ENCODE measurements around the gene PRICKLE4. TPM values are rescaled to one million over a fixed set of nuclear protein-coding genes. Genes with fewer than 3 reads are reported as not detected.

PRICKLE4 gene
- total RNA-seq, 4 donors from 2014 or later = 15.5 to 38.4 (median 23.0) TPM

GRCh38 chr6:41813469-41813868 is 32.9 kb downstream of the PRICKLE4 start:
- TF ChIP-seq EP300 (IDR thresholded peaks at IDR 0.05) (no peak), POLR2A (IDR thresholded peaks at IDR 0.05) (no peak), CTCF (IDR thresholded peaks at IDR 0.05) (no peak)
- Histone ChIP-seq H3K27ac (no peak overlapping the region), H3K36me3 (no peaks in the 10 kb centered on the region), H3K27me3 (no peaks in the 10 kb centered on the region), H3K4me1 (no peaks in the 10 kb centered on the region), H3K9me3 (no peaks in the 10 kb centered on the region), H3K4me3 (no peak overlapping the region)
- 90 to 97% methylated on average over 2 of the region's 2 CpGs for WGBS, 2 donors
- DNase-seq (ENCODE audit: low spot score in 2 of 2) = no peak

GRCh38 chr6:41813956-41814355 is 33.4 kb downstream of the PRICKLE4 start:
- Histone ChIP-seq H3K4me1 (no peaks in the 10 kb centered on the region), H3K4me3 (no peak overlapping the region), H3K27me3 (no peaks in the 10 kb centered on the region), H3K27ac (no peak overlapping the region), H3K36me3 (no peaks in the 10 kb centered on the region), H3K9me3 (no peaks in the 10 kb centered on the region)
- TF ChIP-seq POLR2A (IDR thresholded peaks at IDR 0.05) = no peak
- TF ChIP-seq CTCF (IDR thresholded peaks at IDR 0.05) = no peak
- no peak for TF ChIP-seq EP300 (IDR thresholded peaks at IDR 0.05)
- no peak for DNase-seq (ENCODE audit: low spot score in 2 of 2)
- WGBS, 2 donors = 91 to 94% methylated on average over 2 of the region's 2 CpGs

GRCh38 chr6:41814629-41815028 is 34.0 kb downstream of the PRICKLE4 start:
- H3K4me3 ChIP-seq = no peak overlapping the region
- H3K9me3 ChIP-seq = no peaks in the 10 kb centered on the region
- no peaks in the 10 kb centered on the region for H3K27me3 ChIP-seq
- H3K36me3 ChIP-seq = no peaks in the 10 kb centered on the region
- H3K27ac ChIP-seq = no peak overlapping the region
- TF ChIP-seq CTCF (IDR thresholded peaks at IDR 0.05) = no peak
- no peak for TF ChIP-seq EP300 (IDR thresholded peaks at IDR 0.05)
- no peak for TF ChIP-seq POLR2A (IDR thresholded peaks at IDR 0.05)
- no peaks in the 10 kb centered on the region for H3K4me1 ChIP-seq
- WGBS, 2 donors = 70 to 74% methylated on average over 4 of the region's 4 CpGs
- no peak for DNase-seq (ENCODE audit: low spot score in 2 of 2)

- WGBS, 2 donors = 92 to 95% methylated on average over 1 of the region's 1 CpG
- H3K4me3 ChIP-seq = no peak overlapping the region
- H3K4me1 ChIP-seq = no peaks in the 10 kb centered on the region
- H3K9me3 ChIP-seq = no peaks in the 10 kb centered on the region
- DNase-seq (ENCODE audit: low spot score in 2 of 2) = no peak
- no peaks in the 10 kb centered on the region for H3K36me3 ChIP-seq
- TF ChIP-seq POLR2A (IDR thresholded peaks at IDR 0.05) (no peak), CTCF (IDR thresholded peaks at IDR 0.05) (no peak), EP300 (IDR thresholded peaks at IDR 0.05) (no peak)
- no peak overlapping the region for H3K27ac ChIP-seq
- H3K27me3 ChIP-seq = no peaks in the 10 kb centered on the region
Observed at GRCh38 chr6:41815587-41815986, 35.0 kb downstream of the PRICKLE4 start.

- Histone ChIP-seq H3K27me3 (no peaks in the 10 kb centered on the region), H3K36me3 (no peaks in the 10 kb centered on the region), H3K4me1 (no peaks in the 10 kb centered on the region), H3K27ac (no peak overlapping the region), H3K4me3 (no peak overlapping the region), H3K9me3 (no peaks in the 10 kb centered on the region)
- no peak for TF ChIP-seq EP300 (IDR thresholded peaks at IDR 0.05)
- no peak for TF ChIP-seq POLR2A (IDR thresholded peaks at IDR 0.05)
- TF ChIP-seq CTCF (IDR thresholded peaks at IDR 0.05) = no peak
- 80 to 83% methylated on average over 4 of the region's 4 CpGs for WGBS, 2 donors
- no peak for DNase-seq (ENCODE audit: low spot score in 2 of 2)
Observed at GRCh38 chr6:41818271-41819054, 37.9 kb downstream of the PRICKLE4 start.

Data from tibial nerve (tissue), 4 donors.